Measurements from ENCODE around the gene SPTSSA.
"Not testable (repeated sequence)": the region's sequence is repeated elsewhere in the genome, so short reads cannot be mapped to it uniquely, and the experiment has no call there.

The SPTSSA gene

GRCh38 chr14:34425095-34425851, 36.8 kb downstream of the SPTSSA start:
- no peak for ATAC-seq

- no peak for ATAC-seq
These were observed 37.6 kb downstream of the SPTSSA start for GRCh38 chr14:34424488-34424887.

- no peak for ATAC-seq
These were observed 38.6 kb downstream of the SPTSSA start for GRCh38 chr14:34423445-34423844.

- ATAC-seq = no peak
These were observed 41.4 kb downstream of the SPTSSA start for GRCh38 chr14:34420547-34421150.

GRCh38 chr14:34409721-34410120, 52.3 kb downstream of the SPTSSA start:
- ATAC-seq = no peak

GRCh38 chr14:34407951-34408350, 54.1 kb downstream of the SPTSSA start:
- ATAC-seq = no peak

GRCh38 chr14:34404416-34404815, 57.6 kb downstream of the SPTSSA start:
- ATAC-seq = no peak

- no peak for ATAC-seq
These were observed 58.4 kb downstream of the SPTSSA start for GRCh38 chr14:34403646-34404045.

- ATAC-seq = no peak
These were observed 64.0 kb downstream of the SPTSSA start for GRCh38 chr14:34398024-34398423.

- no peak for ATAC-seq
These were observed 74.0 kb downstream of the SPTSSA start for GRCh38 chr14:34387974-34388516.

- ATAC-seq = no peak
These were observed 75.1 kb downstream of the SPTSSA start for GRCh38 chr14:34386865-34387485.

- ATAC-seq = not testable (repeated sequence)
These were observed 76.2 kb downstream of the SPTSSA start for GRCh38 chr14:34385881-34386280.

GRCh38 chr14:34383839-34384238, 78.2 kb downstream of the SPTSSA start:
- ATAC-seq = no peak
